GM12874 (cell line): ENCODE results near the gene CLCN7.

Experiments
- TF ChIP-seq, protein P1 (sequence below): IDR thresholded peaks from 2 replicates; pipeline ENCODE4 v1.5.1; 2011; ENCODE audit warnings: low read depth, mild to moderate bottlenecking, control low read depth, low read length, moderate library complexity; ENCODE audit not compliant: insufficient read depth

Gene CLCN7

DNA sequence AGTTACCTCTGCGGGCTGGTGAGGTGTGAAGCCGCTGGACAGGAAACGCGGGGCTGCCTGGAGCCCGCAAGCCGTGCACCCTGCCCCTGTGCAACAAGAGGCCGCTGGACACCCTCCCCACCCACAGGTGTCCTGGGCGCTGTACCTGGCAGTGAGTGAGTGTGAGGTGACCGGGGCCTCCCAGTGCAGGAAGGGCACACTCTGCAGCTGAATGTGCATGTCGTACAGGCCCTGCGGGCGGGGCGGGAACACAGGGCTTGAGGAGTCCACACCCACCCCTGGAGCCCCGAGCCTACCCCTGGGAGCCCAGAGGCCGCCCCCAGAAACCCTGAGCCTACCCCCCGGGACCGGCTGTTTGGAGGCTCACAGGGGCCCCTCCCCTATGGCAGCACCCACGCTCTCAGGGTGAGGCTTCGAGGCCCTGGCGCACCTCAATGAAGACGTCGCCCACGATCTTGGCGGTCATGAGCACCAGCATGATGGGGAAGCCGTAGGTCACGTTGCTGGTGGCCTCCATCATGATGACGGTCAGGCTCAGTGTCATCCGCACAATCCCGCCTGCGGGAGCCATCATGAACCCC, 26.2 kb downstream of the CLCN7 start:
- TF ChIP-seq, protein P1, sequence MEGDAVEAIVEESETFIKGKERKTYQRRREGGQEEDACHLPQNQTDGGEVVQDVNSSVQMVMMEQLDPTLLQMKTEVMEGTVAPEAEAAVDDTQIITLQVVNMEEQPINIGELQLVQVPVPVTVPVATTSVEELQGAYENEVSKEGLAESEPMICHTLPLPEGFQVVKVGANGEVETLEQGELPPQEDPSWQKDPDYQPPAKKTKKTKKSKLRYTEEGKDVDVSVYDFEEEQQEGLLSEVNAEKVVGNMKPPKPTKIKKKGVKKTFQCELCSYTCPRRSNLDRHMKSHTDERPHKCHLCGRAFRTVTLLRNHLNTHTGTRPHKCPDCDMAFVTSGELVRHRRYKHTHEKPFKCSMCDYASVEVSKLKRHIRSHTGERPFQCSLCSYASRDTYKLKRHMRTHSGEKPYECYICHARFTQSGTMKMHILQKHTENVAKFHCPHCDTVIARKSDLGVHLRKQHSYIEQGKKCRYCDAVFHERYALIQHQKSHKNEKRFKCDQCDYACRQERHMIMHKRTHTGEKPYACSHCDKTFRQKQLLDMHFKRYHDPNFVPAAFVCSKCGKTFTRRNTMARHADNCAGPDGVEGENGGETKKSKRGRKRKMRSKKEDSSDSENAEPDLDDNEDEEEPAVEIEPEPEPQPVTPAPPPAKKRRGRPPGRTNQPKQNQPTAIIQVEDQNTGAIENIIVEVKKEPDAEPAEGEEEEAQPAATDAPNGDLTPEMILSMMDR = no peak

- TF ChIP-seq, protein P1 = no peak
Measured at GRCh38 chr16:1447965-1448364, 26.9 kb downstream of the CLCN7 start.

DNA sequence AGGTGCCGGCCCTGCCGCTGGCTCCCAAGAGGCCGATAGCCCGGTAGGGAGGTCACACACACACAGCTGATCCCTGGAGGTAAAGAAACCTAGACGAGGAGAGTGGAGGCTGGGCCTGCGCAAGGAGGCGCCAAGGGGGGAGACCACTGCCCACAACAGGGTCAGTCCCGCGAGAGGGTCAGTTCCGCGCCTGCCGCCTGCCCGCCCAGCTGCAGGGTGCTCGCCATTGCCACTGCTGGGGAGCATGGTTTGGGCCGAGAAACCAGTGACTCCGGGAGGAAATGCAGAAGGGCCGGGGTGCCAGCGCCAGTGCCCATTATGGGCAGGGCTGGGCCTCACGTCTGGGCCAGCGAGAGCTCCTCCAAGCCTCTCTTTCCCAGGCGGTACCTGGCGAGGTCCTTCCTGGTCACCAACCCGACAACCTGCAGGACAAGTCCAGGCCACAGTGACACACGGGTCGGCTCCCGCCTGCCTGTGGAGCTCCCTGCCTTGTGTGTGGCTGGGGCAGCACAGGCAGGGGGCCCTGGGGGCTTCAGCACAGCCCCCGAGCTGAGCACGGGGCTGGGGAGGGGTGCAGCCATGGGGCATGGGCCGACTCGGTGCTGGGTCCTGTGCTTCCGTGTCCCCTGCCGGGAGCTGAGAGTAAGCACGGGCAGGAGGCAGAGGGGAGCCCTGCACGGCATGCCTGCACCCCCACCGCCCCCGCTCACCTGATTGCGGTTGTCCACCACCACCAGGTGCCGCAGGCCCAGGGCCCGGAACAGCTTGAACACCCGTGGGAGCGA, 28.3 kb downstream of the CLCN7 start:
- TF ChIP-seq, protein P1 = no peak

GRCh38 chr16:1445518-1446203, 29.2 kb downstream of the CLCN7 start:
- TF ChIP-seq, protein P1 = no peak

DNA sequence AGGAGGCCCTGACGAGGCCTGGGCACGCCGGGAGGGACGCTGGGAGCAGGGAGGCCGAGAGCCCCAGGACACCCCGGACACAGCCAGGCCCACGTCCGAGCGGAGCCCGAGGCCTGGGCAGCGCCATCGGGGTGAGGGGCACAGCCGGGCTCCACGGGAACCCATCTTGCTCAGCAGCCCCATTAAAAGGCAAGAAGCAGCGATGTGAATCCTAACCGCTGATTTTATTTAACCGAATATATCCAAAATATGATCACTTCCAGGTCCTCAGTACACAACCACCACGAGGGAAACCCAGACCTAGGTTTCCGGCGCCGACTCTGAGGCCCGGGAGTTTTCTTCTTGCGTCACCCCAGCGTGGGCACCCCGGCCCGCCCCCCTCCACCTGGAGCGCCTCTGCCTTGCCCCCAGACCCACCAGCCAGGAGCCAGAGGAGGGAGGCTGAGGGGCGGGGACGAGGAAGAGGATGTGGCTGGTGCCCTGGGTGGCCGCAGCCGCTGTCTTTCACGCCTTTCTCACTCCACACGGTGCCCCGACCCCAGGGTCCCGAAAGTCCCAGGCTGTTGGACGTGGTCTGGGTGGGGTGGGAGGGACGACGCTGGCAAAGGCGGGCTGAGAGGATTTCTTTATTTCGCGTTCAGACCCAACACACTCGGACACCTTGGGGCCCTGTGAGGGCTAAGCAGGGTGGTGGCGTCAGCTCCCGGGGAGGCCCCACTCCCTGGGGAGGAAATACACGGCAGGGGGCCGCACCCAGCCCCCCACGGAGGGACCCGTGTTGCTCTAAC, 29.9 kb downstream of the CLCN7 start:
- TF ChIP-seq, protein P1 = no peak

GRCh38 chr16:1443980-1444729, 30.7 kb downstream of the CLCN7 start, which contains the start of gene CCDC154:
Gene CCDC154 (minus strand): TSS chr16:1444556. CDS start chr16:1444322, 234 bp downstream.
- TF ChIP-seq, protein P1 = no peak
